H1 (cell line): ENCODE data around the gene AKIRIN2. TPM values are rescaled to one million over a fixed set of nuclear protein-coding genes. Genes with fewer than 3 reads are reported as not detected.

Experiments
- CTCF ChIA-PET: fragments of 300-600 bp; sonication (Branson Sonifier 250); formaldehyde crosslinking; loops from one replicate; lab custom pipeline; 2021; ENCODE audit not compliant: partially characterized antibody; lab: Charles Lee
- POLR2A ChIA-PET: fragments of 300-600 bp; sonication (Branson Sonifier 250); formaldehyde crosslinking; loops from one replicate; lab custom pipeline; 2021; ENCODE audit warnings: inconsistent platforms; ENCODE audit not compliant: partially characterized antibody; lab: Charles Lee
- DNase-seq, 2 experiments: peaks; one replicate each; pipeline versions ENCODE4 v3.0.0 to v3.0.0-alpha.2; 2010 to 2022; ENCODE audit warnings: low spot score in 2 of 2, low read depth in 1 of 2, mixed read lengths in 1 of 2
- FAIRE-seq: peaks from 2 replicates; lab custom pipeline; 2011; peaks lifted over from hg19 to GRCh38; lab: Jason Lieb, UNC
- H2AFZ ChIP-seq: 2 replicates; pipeline ENCODE4 v1.8.1; 2012; ENCODE audit warnings: low read length, inconsistent platforms
- H2AK5ac ChIP-seq: 2 replicates; pipeline ENCODE4 v1.6.1; 2013; ENCODE audit warnings: low read depth, low read length
- H2BK120ac ChIP-seq: replicated peaks from 2 replicates; pipeline ENCODE3; 2013; ENCODE audit warnings: low read depth, low read length, inconsistent platforms
- H2BK12ac ChIP-seq: 2 replicates; pipeline ENCODE4 v1.6.1; 2013; ENCODE audit warnings: low read depth, low read length
- H2BK15ac ChIP-seq: 2 replicates; pipeline ENCODE4 v1.6.1; 2013; ENCODE audit warnings: low read length
- H2BK20ac ChIP-seq: 2 replicates; pipeline ENCODE4 v1.6.1; 2013; ENCODE audit warnings: low read length
- H2BK5ac ChIP-seq: 2 replicates; pipeline ENCODE4 v1.6.1; 2013; ENCODE audit warnings: low read depth, low read length
- H3K14ac ChIP-seq: 2 replicates; pipeline ENCODE4 v1.6.1; 2013; ENCODE audit warnings: inconsistent platforms; ENCODE audit not compliant: insufficient read length
- H3K18ac ChIP-seq: 2 replicates; pipeline ENCODE4 v1.6.1; 2013; ENCODE audit warnings: low read length; ENCODE audit errors: extremely low read depth
- H3K23ac ChIP-seq: 2 replicates; pipeline ENCODE4 v1.6.1; 2013; ENCODE audit warnings: inconsistent platforms; ENCODE audit not compliant: insufficient read length
- H3K23me2 ChIP-seq: 2 replicates; pipeline ENCODE4 v1.6.1; 2013; ENCODE audit warnings: low read depth, low read length
- H3K27ac ChIP-seq: 2 replicates; pipeline ENCODE4 v1.6.1; 2011; ENCODE audit warnings: low read depth, low read length, inconsistent platforms
- H3K27me3 ChIP-seq, 4 experiments: replicated peaks in 1 of 4; 1 replicate in 1 of 4; 2 replicates in 3 of 4; pipeline versions ENCODE4 v1.6.1 to v1.8.1; 2011 to 2013; ENCODE audit warnings: low read length in 3 of 4, mild to moderate bottlenecking in 3 of 4, inconsistent platforms in 2 of 4, mixed read lengths in 2 of 4, moderate library complexity in 1 of 4; ENCODE audit not compliant: control insufficient read depth in 3 of 4, insufficient read depth in 3 of 4; ENCODE audit errors: extremely low read depth in 1 of 4
- H3K36me3 ChIP-seq, 4 experiments: 2 replicates each; pipeline versions ENCODE4 v1.6.1 to v1.8.1; 2011 to 2013; ENCODE audit warnings: mild to moderate bottlenecking in 4 of 4, low read length in 3 of 4, moderate library complexity in 2 of 4, control low read depth in 1 of 4, inconsistent platforms in 1 of 4; ENCODE audit not compliant: insufficient read depth in 4 of 4, control insufficient read depth in 2 of 4
- H3K4ac ChIP-seq: replicated peaks from 2 replicates; pipeline ENCODE3; 2013; ENCODE audit warnings: low read length, low read depth, mixed read lengths, inconsistent platforms; ENCODE audit not compliant: insufficient read length
- H3K4me1 ChIP-seq, 4 experiments: replicated peaks in 1 of 4; 1 replicate in 1 of 4; 2 replicates in 3 of 4; pipeline versions ENCODE4 v1.6.1 to v1.8.1; 2011 to 2013; ENCODE audit warnings: low read length in 3 of 4, inconsistent platforms in 2 of 4, mixed read lengths in 1 of 4; ENCODE audit not compliant: insufficient read depth in 4 of 4, control insufficient read depth in 3 of 4
- H3K4me2 ChIP-seq, 2 experiments: 2 replicates each; pipeline versions ENCODE4 v1.6.1 to v1.8.1; 2011 to 2013; ENCODE audit warnings: low read depth in 2 of 2, low read length in 2 of 2, control low read depth in 1 of 2, inconsistent platforms in 1 of 2, mild to moderate bottlenecking in 1 of 2; ENCODE audit not compliant: insufficient read depth in 1 of 2
- H3K4me3 ChIP-seq, 4 experiments: fragments of 200-600, 300-600 bp in 1 of 4; sonication (generic), shearing (Covaris generic), sonication (Bioruptor Twin) in 1 of 4; 2 replicates each; pipeline versions ENCODE4 v1.5.1 to v1.8.1; 2011 to 2016; ENCODE audit warnings: low read length in 4 of 4, low read depth in 3 of 4, control low read depth in 2 of 4, inconsistent platforms in 2 of 4, mild to moderate bottlenecking in 2 of 4, mixed read lengths in 1 of 4, moderate library complexity in 1 of 4; ENCODE audit not compliant: insufficient read depth in 2 of 4; ENCODE audit errors: extremely low read depth in 1 of 4
- H3K56ac ChIP-seq: replicated peaks from 2 replicates; pipeline ENCODE3; 2013; ENCODE audit warnings: low read depth, mild to moderate bottlenecking, mixed read lengths, low read length, inconsistent platforms; ENCODE audit not compliant: insufficient read length
- H3K79me1 ChIP-seq: 2 replicates; pipeline ENCODE4 v1.6.1; 2013; ENCODE audit warnings: low read depth, low read length, control low read depth
- H3K79me2 ChIP-seq, 2 experiments: 2 replicates each; pipeline versions ENCODE4 v1.6.1 to v1.8.1; 2012 to 2013; ENCODE audit warnings: low read length in 2 of 2, mild to moderate bottlenecking in 2 of 2, inconsistent platforms in 1 of 2; ENCODE audit not compliant: insufficient read depth in 2 of 2, control insufficient read depth in 1 of 2
- H3K9ac ChIP-seq, 4 experiments: replicated peaks in 1 of 4; 1 replicate in 1 of 4; 2 replicates in 3 of 4; pipeline versions ENCODE4 v1.6.1 to v1.8.1; 2011 to 2013; ENCODE audit warnings: low read depth in 3 of 4, low read length in 3 of 4, control low read depth in 2 of 4, mild to moderate bottlenecking in 2 of 4, moderate library complexity in 2 of 4, inconsistent platforms in 1 of 4; ENCODE audit errors: extremely low read depth in 1 of 4
- H3K9me3 ChIP-seq, 2 experiments: 2 replicates each; pipeline versions ENCODE4 v1.6.1 to v1.8.1; 2012 to 2013; ENCODE audit warnings: mild to moderate bottlenecking in 2 of 2, moderate library complexity in 2 of 2, control low read depth in 1 of 2, inconsistent platforms in 1 of 2, low read depth in 1 of 2, low read length in 1 of 2, mixed read lengths in 1 of 2; ENCODE audit not compliant: insufficient read depth in 2 of 2
- H4K20me1 ChIP-seq, 2 experiments: replicated peaks in 1 of 2; 2 replicates each; pipeline versions ENCODE3 to v1.8.1; 2011 to 2013; ENCODE audit warnings: inconsistent platforms in 2 of 2, low read length in 2 of 2, mild to moderate bottlenecking in 1 of 2; ENCODE audit not compliant: insufficient read depth in 2 of 2, control insufficient read depth in 1 of 2
- H4K5ac ChIP-seq: 2 replicates; pipeline ENCODE4 v1.6.1; 2013; ENCODE audit warnings: low read length, low read depth, mixed read lengths, inconsistent platforms; ENCODE audit not compliant: insufficient read length
- H4K8ac ChIP-seq: 2 replicates; pipeline ENCODE4 v1.8.0; 2013; ENCODE audit warnings: mild to moderate bottlenecking, moderate library complexity, low read length, inconsistent platforms; ENCODE audit not compliant: insufficient read depth; ENCODE audit errors: extremely low read depth
- H4K91ac ChIP-seq: replicated peaks from 2 replicates; pipeline ENCODE3; 2013; ENCODE audit warnings: low read length, mixed read lengths, inconsistent platforms; ENCODE audit not compliant: insufficient read length
- WGBS, 2 experiments: shearing (Covaris generic) in 1 of 2; methylation state at CpG; one replicate each; pipeline versions ENCODE4 v1.1.6 to v1.1.7; 2013 to 2015; ENCODE audit warnings: low lambda C conversion rate in 2 of 2, mixed read lengths in 2 of 2, inconsistent platforms in 1 of 2, low coverage in 1 of 2, missing lambda C conversion rate in 1 of 2; ENCODE audit not compliant: insufficient replicate concordance in 2 of 2, insufficient coverage in 1 of 2, insufficient read length in 1 of 2; ENCODE audit errors: extremely low coverage in 1 of 2, missing lambda C conversion rate in 1 of 2; 5-methylcytosine and 5-hydroxymethylcytosine counted together
- polyA plus RNA-seq, 7 experiments: library from polyadenylated mRNA; depleted of rRNA in 3 of 7; stranded (reverse) in 5 of 7; unstranded in 2 of 7; fragments of >200 nt in 5 of 7; fragments of 200-250 nt in 2 of 7; gene quantifications; 1 replicate in 5 of 7; 2 replicates in 1 of 7; 4 replicates in 1 of 7; pipeline versions ENCODE4 v1.2.1 to v1.2.3, GENCODE V29; 2011 to 2013; ENCODE audit warnings: missing spikeins in 2 of 7, mixed read lengths in 2 of 7
- total RNA-seq: library from RNA; stranded (reverse); fragmentation: NEBNext Ultra II Directional; extraction: Animal tissue kit (Norgen Biotek cat#: 25700); gene quantifications from 2 replicates; pipeline ENCODE4 v1.2.1, GENCODE V29; 2021

The AKIRIN2 gene
- total and polyA plus RNA-seq, 2 of the 8 experiments (the other 6 are each of a cell fraction or from before 2014, with no cell fraction given), result 35.6 to 75.3 TPM

GRCh38 chr6:87671555-87672029 is 30.4 kb downstream of the AKIRIN2 start:
- H3K4me2 ChIP-seq, result no peak overlapping the region
- no peak for DNase-seq
- peaks cover 2 to 54% (median 16%) of the 10 kb centered on the region in 4 experiments; a peak in 7 of 8 replicates for H3K36me3 ChIP-seq
- H2AK5ac ChIP-seq, result no peak overlapping the region
- H3K27ac ChIP-seq, result no peak overlapping the region
- 89% methylated on average over 6 of the region's 6 CpGs; no CpG with 5 or more reads in 1 of the 2 experiments for WGBS, 2 experiments
- H2AFZ ChIP-seq, result no peak overlapping the region
- no peak for FAIRE-seq
- no peak overlapping the region for H3K56ac ChIP-seq
- H3K9me3 ChIP-seq, result no peaks in the 10 kb centered on the region
- no peak overlapping the region for H4K8ac ChIP-seq
- H4K91ac ChIP-seq, result no peak overlapping the region
- no peak overlapping the region for H2BK12ac ChIP-seq
- no peaks in the 10 kb centered on the region for H3K79me1 ChIP-seq
- H3K23ac ChIP-seq, result no peak overlapping the region
- no peak overlapping the region for H3K4me3 ChIP-seq
- H3K14ac ChIP-seq, result no peak overlapping the region
- no peak overlapping the region for H3K18ac ChIP-seq
- H4K5ac ChIP-seq, result no peak overlapping the region
- no peaks in the 10 kb centered on the region; the same call in 1 of the 2 replicates for H3K23me2 ChIP-seq
- H2BK120ac ChIP-seq, result no peak overlapping the region
- H3K4ac ChIP-seq, result no peak overlapping the region
- peaks cover 0 to 3% (median 0%) of the 10 kb centered on the region in 4 experiments; a peak in 2 of 7 replicates for H3K4me1 ChIP-seq
- H3K79me2 ChIP-seq, result no peaks in the 10 kb centered on the region
- no peaks in the 10 kb centered on the region for H4K20me1 ChIP-seq
- H2BK15ac ChIP-seq, result no peak overlapping the region
- CTCF ChIA-PET, result no interaction called here
- POLR2A ChIA-PET, result interaction anchor here (1.0 to 1.2 kb wide), 3 partner anchors 14 to 277 kb away, joined by 3 to 4 read pairs (median 3); no protein-coding TSS in a partner anchor
- H2BK5ac ChIP-seq, result 0 out of 2 replicates have a peak overlapping the region, but pooled peaks have one; percentile 28
- H3K27me3 ChIP-seq, result no peaks in the 10 kb centered on the region
- no peak overlapping the region for H2BK20ac ChIP-seq
- no peak overlapping the region for H3K9ac ChIP-seq
